ENCODE data around the gene CLSTN3. TPM values are rescaled to one million over a fixed set of nuclear protein-coding genes. Genes with fewer than 3 reads are reported as not detected.

The CLSTN3 gene
- total RNA-seq, 1 experiment from 2014 or later = 24.7 TPM

GRCh38 chr12:7207866-7208625 is 77.9 kb downstream of the CLSTN3 start:
- no peak overlapping the region for H3K4me3 Mint-ChIP-seq

More at GRCh38 chr12:7207866-7208625, 77.9 kb downstream of the CLSTN3 start:
- no peak for DNase-seq (ENCODE audit: low spot score)
- CTCF ChIA-PET = no interaction called here
- POLR2A ChIA-PET = no interaction called here
- ATAC-seq = no peak
- Mint-ChIP-seq H3K36me3 (peaks cover 90% of the 10 kb centered on the region), H3K27me3 (ENCODE audit: low read depth) (no peaks in the 10 kb centered on the region), H3K4me1 (no peaks in the 10 kb centered on the region), H3K9me3 (peaks cover 30% of the 10 kb centered on the region), H3K27ac (no peak overlapping the region)
- TF ChIP-seq TP53 (CRISPR knock-in tag; IDR thresholded peaks at IDR 0.05) (no peak), FOXK1 (CRISPR knock-in tag; IDR thresholded peaks at IDR 0.05) (no peak), MYBL2 (CRISPR knock-in tag; IDR thresholded peaks at IDR 0.05) (no peak), SP1 (CRISPR knock-in tag; conservative IDR thresholded peaks at IDR 0.05) (no peak), NR3C1 (CRISPR knock-in tag; conservative IDR thresholded peaks at IDR 0.05; ENCODE audit: low read depth) (no peak), IRF1 (CRISPR knock-in tag; IDR thresholded peaks at IDR 0.05) (no peak), EMX1 (CRISPR knock-in tag; IDR thresholded peaks at IDR 0.05) (no peak), CREM (CRISPR knock-in tag; IDR thresholded peaks at IDR 0.05) (no peak), ZNF121 (CRISPR knock-in tag; IDR thresholded peaks at IDR 0.05) (no peak), CTCF (IDR thresholded peaks at IDR 0.05) (no peak), ELF4 (CRISPR knock-in tag; IDR thresholded peaks at IDR 0.05; ENCODE audit: low read depth) (no peak), ZNF416 (CRISPR knock-in tag; IDR thresholded peaks at IDR 0.05) (no peak), JAZF1 (CRISPR knock-in tag; IDR thresholded peaks at IDR 0.05) (no peak)

Other genes starting within 250 kb of the CLSTN3 start
- 3.1 to 5.3 TPM (median 4.9 TPM) in 3 replicates for gene LRRC23, start 225.5 kb upstream of the CLSTN3 start, total RNA-seq (2021)
- 118 to 170 TPM (median 165 TPM) in 3 replicates for gene ENO2, start 215.8 kb upstream of the CLSTN3 start, total RNA-seq (2021)
- 80.0 to 87.1 TPM (median 80.5 TPM) in 3 replicates for gene ATN1, start 202.4 kb upstream of the CLSTN3 start, total RNA-seq (2021)
- gene RNU7-1, start 186.6 kb upstream of the CLSTN3 start, total RNA-seq (2021) = not detected in 3 replicates
- gene C12orf57, start 186.3 kb upstream of the CLSTN3 start, total RNA-seq (2021) = 158 to 181 TPM (median 172 TPM) in 3 replicates
- 27.1 to 34.7 TPM (median 34.5 TPM) in 3 replicates for gene PTPN6, start 179.0 kb upstream of the CLSTN3 start, total RNA-seq (2021)
- 350 to 397 TPM (median 352 TPM) in 3 replicates for gene PHB2, start 159.7 kb upstream of the CLSTN3 start, total RNA-seq (2021)
- 59.3 to 78.6 TPM (median 59.8 TPM) in 3 replicates for gene EMG1, start 159.5 kb upstream of the CLSTN3 start, total RNA-seq (2021)
- gene LPCAT3, start 111.9 kb upstream of the CLSTN3 start, total RNA-seq (2021) = 35.3 to 40.0 TPM (median 36.2 TPM) in 3 replicates
- gene C1S, start 69.7 kb upstream of the CLSTN3 start, total RNA-seq (2021) = 6.2 to 8.8 TPM (median 7.6 TPM) in 3 replicates
- gene C1R, start 37.9 kb upstream of the CLSTN3 start, total RNA-seq (2021) = 8.4 to 9.8 TPM (median 8.9 TPM) in 3 replicates
- 17.7 to 23.7 TPM (median 22.9 TPM) in 3 replicates for gene C1RL, start 21.2 kb upstream of the CLSTN3 start, total RNA-seq (2021)
- 4.1 to 5.4 TPM (median 4.7 TPM) in 3 replicates for gene RBP5, start 1.5 kb upstream of the CLSTN3 start, total RNA-seq (2021)
- 61.4 to 68.9 TPM (median 63.4 TPM) in 3 replicates for gene PEX5, start 59.3 kb downstream of the CLSTN3 start, total RNA-seq (2021)
- not detected in 3 replicates for gene ACSM4, start 173.7 kb downstream of the CLSTN3 start, total RNA-seq (2021)